Measurements from ENCODE around the gene C1QL1. TPM values are rescaled to one million over a fixed set of nuclear protein-coding genes. Genes with fewer than 3 reads are reported as not detected.

C1QL1 gene
- total RNA-seq, 1 donor from 2014 or later: not detected

GRCh38 chr17:44956998-44957981 lies 10.8 kb downstream of the C1QL1 start:
- no peak overlapping the region for H3K4me3 Mint-ChIP-seq
- no peak overlapping the region for H3K4me3 ChIP-seq

GRCh38 chr17:44955674-44956425 lies 12.3 kb downstream of the C1QL1 start:
- Mint-ChIP-seq H3K9me3 (no peaks in the 10 kb centered on the region), H3K4me1 (peaks cover 11% of the 10 kb centered on the region), H3K27me3 (ENCODE audit: insufficient read depth, low read depth) (peaks cover 22% of the 10 kb centered on the region), H3K27ac (peak overlapping the region; percentile 76), H3K4me3 (peak overlapping the region; percentile 43), H3K36me3 (no peaks in the 10 kb centered on the region)
- Histone ChIP-seq H2AFZ (replicated peaks) (no peak overlapping the region), H3K9ac (no peak overlapping the region), H3K9me3 (ENCODE audit: low read depth) (no peaks in the 10 kb centered on the region), H3K4me3 (no peak overlapping the region), H3K36me3 (no peaks in the 10 kb centered on the region), H3K4me1 (no peaks in the 10 kb centered on the region), H3K4me2 (no peak overlapping the region), H3K79me2 (ENCODE audit: low read depth) (no peaks in the 10 kb centered on the region), H4K20me1 (ENCODE audit: low read depth) (no peaks in the 10 kb centered on the region), H3K27ac (no peak overlapping the region), H3F3A (ENCODE audit: low read depth) (no peaks in the 10 kb centered on the region), H3K27me3 (no peaks in the 10 kb centered on the region)
- TF ChIP-seq EZH2phosphoT487 (IDR thresholded peaks at IDR 0.05) (no peak), EZH2 (IDR thresholded peaks at IDR 0.05) (no peak), CTCF (IDR thresholded peaks at IDR 0.05) (no peak)
- no peak for DNase-seq (ENCODE audit: low spot score)

More at GRCh38 chr17:44956998-44957981, 10.8 kb downstream of the C1QL1 start:
- peaks cover 15% of the 10 kb centered on the region for H3K27me3 Mint-ChIP-seq (ENCODE audit: insufficient read depth, low read depth)
- no peak overlapping the region for H3K9ac ChIP-seq
- no peak overlapping the region for H2AFZ ChIP-seq (replicated peaks)
- no peak overlapping the region for H3K4me2 ChIP-seq
- H3F3A ChIP-seq (ENCODE audit: low read depth): no peaks in the 10 kb centered on the region
- H3K36me3 Mint-ChIP-seq: no peaks in the 10 kb centered on the region
- no peak overlapping the region for H3K27ac ChIP-seq
- no peak for TF ChIP-seq EZH2phosphoT487 (IDR thresholded peaks at IDR 0.05)
- no peak for TF ChIP-seq CTCF (IDR thresholded peaks at IDR 0.05)
- TF ChIP-seq EZH2 (IDR thresholded peaks at IDR 0.05): no peak
- no peaks in the 10 kb centered on the region for H3K79me2 ChIP-seq (ENCODE audit: low read depth)
- H3K9me3 Mint-ChIP-seq: no peaks in the 10 kb centered on the region
- H3K36me3 ChIP-seq: no peaks in the 10 kb centered on the region
- peaks cover 11% of the 10 kb centered on the region for H3K4me1 Mint-ChIP-seq
- H4K20me1 ChIP-seq (ENCODE audit: low read depth): no peaks in the 10 kb centered on the region
- H3K4me1 ChIP-seq: peaks cover 4% of the 10 kb centered on the region
- no peak overlapping the region for H3K27ac Mint-ChIP-seq
- no peaks in the 10 kb centered on the region for H3K9me3 ChIP-seq (ENCODE audit: low read depth)
- no peaks in the 10 kb centered on the region for H3K27me3 ChIP-seq
- no peak for DNase-seq (ENCODE audit: low spot score)

- Histone ChIP-seq H3K27ac (no peak overlapping the region), H2AFZ (replicated peaks) (peak overlapping the region; percentile 57), H3K79me2 (ENCODE audit: low read depth) (no peaks in the 10 kb centered on the region), H3K4me1 (no peaks in the 10 kb centered on the region), H3K27me3 (no peaks in the 10 kb centered on the region), H3K4me2 (no peak overlapping the region), H3K4me3 (no peak overlapping the region), H3F3A (ENCODE audit: low read depth) (no peaks in the 10 kb centered on the region), H3K36me3 (no peaks in the 10 kb centered on the region), H3K9me3 (ENCODE audit: low read depth) (no peaks in the 10 kb centered on the region), H3K9ac (no peak overlapping the region), H4K20me1 (ENCODE audit: low read depth) (no peaks in the 10 kb centered on the region)
- H3K36me3 Mint-ChIP-seq: no peaks in the 10 kb centered on the region
- H3K9me3 Mint-ChIP-seq: no peaks in the 10 kb centered on the region
- peaks cover 20% of the 10 kb centered on the region for H3K27me3 Mint-ChIP-seq (ENCODE audit: insufficient read depth, low read depth)
- H3K4me3 Mint-ChIP-seq: peak overlapping the region; percentile 24
- peaks cover 11% of the 10 kb centered on the region for H3K4me1 Mint-ChIP-seq
- no peak for TF ChIP-seq EZH2phosphoT487 (IDR thresholded peaks at IDR 0.05)
- no peak for TF ChIP-seq EZH2 (IDR thresholded peaks at IDR 0.05)
- TF ChIP-seq CTCF (IDR thresholded peaks at IDR 0.05): no peak
- H3K27ac Mint-ChIP-seq: peak overlapping the region; percentile 21
- DNase-seq (ENCODE audit: low spot score): peak; percentile 33
Observed at GRCh38 chr17:44952946-44953475, 15.1 kb downstream of the C1QL1 start.

Data from neural progenitor cell (in vitro differentiated cells).